ENCODE results near the gene CHRNA10.

The CHRNA10 gene

GRCh38 chr11:3700910-3701309 lies 29.7 kb upstream of the CHRNA10 start:
- H3F3A ChIP-seq (ENCODE audit: control insufficient read depth, insufficient read depth) = peaks cover 8% of the 10 kb centered on the region
- no peak overlapping the region for H3K4me3 ChIP-seq (ENCODE audit: low read length)
- no peaks in the 10 kb centered on the region for H3K79me2 ChIP-seq (ENCODE audit: control insufficient read depth, low read length)
- H4K20me1 ChIP-seq (ENCODE audit: control insufficient read depth, insufficient read depth, low read depth, low read length) = no peaks in the 10 kb centered on the region
- H3K9me2 ChIP-seq (replicated peaks; ENCODE audit: control insufficient read depth, low read length) = no peaks in the 10 kb centered on the region
- H3K4me1 ChIP-seq (ENCODE audit: control insufficient read depth, low read length) = no peaks in the 10 kb centered on the region
- H3K4me2 ChIP-seq (ENCODE audit: low read length) = no peak overlapping the region
- TF ChIP-seq, protein P1, sequence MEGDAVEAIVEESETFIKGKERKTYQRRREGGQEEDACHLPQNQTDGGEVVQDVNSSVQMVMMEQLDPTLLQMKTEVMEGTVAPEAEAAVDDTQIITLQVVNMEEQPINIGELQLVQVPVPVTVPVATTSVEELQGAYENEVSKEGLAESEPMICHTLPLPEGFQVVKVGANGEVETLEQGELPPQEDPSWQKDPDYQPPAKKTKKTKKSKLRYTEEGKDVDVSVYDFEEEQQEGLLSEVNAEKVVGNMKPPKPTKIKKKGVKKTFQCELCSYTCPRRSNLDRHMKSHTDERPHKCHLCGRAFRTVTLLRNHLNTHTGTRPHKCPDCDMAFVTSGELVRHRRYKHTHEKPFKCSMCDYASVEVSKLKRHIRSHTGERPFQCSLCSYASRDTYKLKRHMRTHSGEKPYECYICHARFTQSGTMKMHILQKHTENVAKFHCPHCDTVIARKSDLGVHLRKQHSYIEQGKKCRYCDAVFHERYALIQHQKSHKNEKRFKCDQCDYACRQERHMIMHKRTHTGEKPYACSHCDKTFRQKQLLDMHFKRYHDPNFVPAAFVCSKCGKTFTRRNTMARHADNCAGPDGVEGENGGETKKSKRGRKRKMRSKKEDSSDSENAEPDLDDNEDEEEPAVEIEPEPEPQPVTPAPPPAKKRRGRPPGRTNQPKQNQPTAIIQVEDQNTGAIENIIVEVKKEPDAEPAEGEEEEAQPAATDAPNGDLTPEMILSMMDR (IDR thresholded peaks at IDR 0.05; ENCODE audit: low read depth, low read length, poor library complexity, severe bottlenecking) = no peak
- TF ChIP-seq EZH2phosphoT487 (IDR thresholded peaks at IDR 0.05; ENCODE audit: borderline replicate concordance, low read length) = no peak
- no peaks in the 10 kb centered on the region for H3K27me3 ChIP-seq (ENCODE audit: control insufficient read depth, low read length)
- H3K36me3 ChIP-seq (ENCODE audit: control insufficient read depth, low read length) = peaks cover 89% of the 10 kb centered on the region
- no peaks in the 10 kb centered on the region for H3K9me3 ChIP-seq (ENCODE audit: control insufficient read depth, insufficient read depth, low read length)
- no peak overlapping the region for H3K27ac ChIP-seq (ENCODE audit: low read depth, low read length)

DNA sequence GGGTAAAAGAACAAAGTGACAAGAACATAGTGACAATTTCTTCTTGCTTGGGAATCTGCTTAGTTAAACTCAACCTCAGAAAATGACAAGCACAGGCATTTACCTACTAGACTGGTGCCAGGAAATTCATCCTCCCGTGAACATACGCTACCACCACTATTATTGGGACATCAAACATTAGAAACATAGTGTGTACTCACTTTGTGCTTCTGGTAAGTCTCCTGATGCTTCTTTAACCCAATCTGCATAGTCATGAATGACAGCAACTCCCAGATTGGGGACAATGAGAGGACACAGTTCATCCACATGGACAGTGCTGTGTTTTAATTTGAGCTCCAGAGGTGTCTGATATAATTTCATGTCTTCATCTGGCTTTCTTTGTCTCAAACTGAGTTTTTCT lies 29.2 kb upstream of the CHRNA10 start:
- no peaks in the 10 kb centered on the region for H3K9me3 ChIP-seq (ENCODE audit: control insufficient read depth, insufficient read depth, low read length)
- TF ChIP-seq, protein P1 (IDR thresholded peaks at IDR 0.05; ENCODE audit: low read depth, low read length, poor library complexity, severe bottlenecking) = no peak
- no peak for TF ChIP-seq EZH2phosphoT487 (IDR thresholded peaks at IDR 0.05; ENCODE audit: borderline replicate concordance, low read length)
- H3K27me3 ChIP-seq (ENCODE audit: control insufficient read depth, low read length) = no peaks in the 10 kb centered on the region
- H3K4me3 ChIP-seq (ENCODE audit: low read length) = no peak overlapping the region
- H4K20me1 ChIP-seq (ENCODE audit: control insufficient read depth, insufficient read depth, low read depth, low read length) = no peaks in the 10 kb centered on the region
- no peaks in the 10 kb centered on the region for H3K4me1 ChIP-seq (ENCODE audit: control insufficient read depth, low read length)
- no peak overlapping the region for H3K4me2 ChIP-seq (ENCODE audit: low read length)
- no peaks in the 10 kb centered on the region for H3K9me2 ChIP-seq (replicated peaks; ENCODE audit: control insufficient read depth, low read length)
- no peaks in the 10 kb centered on the region for H3K79me2 ChIP-seq (ENCODE audit: control insufficient read depth, low read length)
- H3K27ac ChIP-seq (ENCODE audit: low read depth, low read length) = no peak overlapping the region
- peaks cover 90% of the 10 kb centered on the region for H3K36me3 ChIP-seq (ENCODE audit: control insufficient read depth, low read length)
- peaks cover 8% of the 10 kb centered on the region for H3F3A ChIP-seq (ENCODE audit: control insufficient read depth, insufficient read depth)

DNA sequence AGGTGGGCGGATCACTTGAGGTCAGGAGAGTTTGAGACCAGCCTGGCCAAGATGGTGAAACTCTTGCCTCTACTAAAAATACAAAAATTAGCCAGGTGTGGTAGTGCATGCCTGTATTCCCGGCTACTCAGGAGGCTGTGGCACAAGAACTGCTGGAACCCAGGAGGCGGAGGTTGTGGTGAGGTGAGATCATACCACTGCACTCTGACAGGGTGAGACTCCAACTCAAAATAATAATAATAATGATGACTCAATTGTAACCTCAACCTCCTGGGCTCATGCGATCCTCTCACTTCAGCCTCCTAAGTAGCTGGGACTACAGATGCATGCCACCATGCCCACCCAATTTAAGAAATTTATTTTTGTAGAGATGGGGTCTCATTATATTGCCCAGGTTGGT lies 15.6 kb upstream of the CHRNA10 start:
- Histone ChIP-seq H3K4me2 (ENCODE audit: low read length) (no peak overlapping the region), H3F3A (ENCODE audit: control insufficient read depth, insufficient read depth) (no peaks in the 10 kb centered on the region), H3K4me1 (ENCODE audit: control insufficient read depth, low read length) (no peaks in the 10 kb centered on the region), H3K27me3 (ENCODE audit: control insufficient read depth, low read length) (no peaks in the 10 kb centered on the region), H3K9me3 (ENCODE audit: control insufficient read depth, insufficient read depth, low read length) (no peaks in the 10 kb centered on the region), H3K36me3 (ENCODE audit: control insufficient read depth, low read length) (peaks cover 81% of the 10 kb centered on the region), H3K9me2 (replicated peaks; ENCODE audit: control insufficient read depth, low read length) (no peaks in the 10 kb centered on the region), H3K4me3 (ENCODE audit: low read length) (no peak overlapping the region), H3K27ac (ENCODE audit: low read depth, low read length) (no peak overlapping the region), H3K79me2 (ENCODE audit: control insufficient read depth, low read length) (no peaks in the 10 kb centered on the region), H4K20me1 (ENCODE audit: control insufficient read depth, insufficient read depth, low read depth, low read length) (no peaks in the 10 kb centered on the region)
- TF ChIP-seq EZH2phosphoT487 (IDR thresholded peaks at IDR 0.05; ENCODE audit: borderline replicate concordance, low read length) = no peak
- TF ChIP-seq, protein P1 (IDR thresholded peaks at IDR 0.05; ENCODE audit: low read depth, low read length, poor library complexity, severe bottlenecking) = no peak

DNA sequence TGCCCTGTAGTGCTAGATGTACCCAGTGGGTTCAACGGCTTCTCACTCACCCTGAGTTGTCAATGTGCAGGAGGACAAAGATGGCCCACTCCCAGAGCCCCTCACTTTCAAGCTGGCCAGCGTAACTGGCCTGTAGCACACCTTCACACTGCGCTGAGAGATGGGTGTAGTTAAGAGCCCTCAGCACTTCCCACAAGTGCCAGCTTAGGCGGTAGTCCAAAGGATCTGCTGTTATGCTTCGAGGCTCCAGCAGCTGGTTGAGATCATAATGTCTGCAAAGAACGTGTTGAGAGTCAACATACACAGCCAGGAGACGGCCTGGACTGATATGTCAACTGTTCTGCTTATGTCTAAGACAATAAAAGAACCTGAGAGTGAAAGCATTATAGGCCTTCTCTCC lies 14.7 kb upstream of the CHRNA10 start:
- Histone ChIP-seq H3K4me1 (ENCODE audit: control insufficient read depth, low read length) (no peaks in the 10 kb centered on the region), H3K79me2 (ENCODE audit: control insufficient read depth, low read length) (no peaks in the 10 kb centered on the region), H3F3A (ENCODE audit: control insufficient read depth, insufficient read depth) (no peaks in the 10 kb centered on the region), H3K27ac (ENCODE audit: low read depth, low read length) (no peak overlapping the region), H3K4me2 (ENCODE audit: low read length) (no peak overlapping the region), H3K36me3 (ENCODE audit: control insufficient read depth, low read length) (peaks cover 81% of the 10 kb centered on the region), H4K20me1 (ENCODE audit: control insufficient read depth, insufficient read depth, low read depth, low read length) (no peaks in the 10 kb centered on the region), H3K9me3 (ENCODE audit: control insufficient read depth, insufficient read depth, low read length) (no peaks in the 10 kb centered on the region), H3K27me3 (ENCODE audit: control insufficient read depth, low read length) (no peaks in the 10 kb centered on the region), H3K9me2 (replicated peaks; ENCODE audit: control insufficient read depth, low read length) (no peaks in the 10 kb centered on the region), H3K4me3 (ENCODE audit: low read length) (no peak overlapping the region)
- TF ChIP-seq, protein P1 (IDR thresholded peaks at IDR 0.05; ENCODE audit: low read depth, low read length, poor library complexity, severe bottlenecking) = no peak
- no peak for TF ChIP-seq EZH2phosphoT487 (IDR thresholded peaks at IDR 0.05; ENCODE audit: borderline replicate concordance, low read length)
